ENCODE data around the gene COPB1.

Gene COPB1, protein sequence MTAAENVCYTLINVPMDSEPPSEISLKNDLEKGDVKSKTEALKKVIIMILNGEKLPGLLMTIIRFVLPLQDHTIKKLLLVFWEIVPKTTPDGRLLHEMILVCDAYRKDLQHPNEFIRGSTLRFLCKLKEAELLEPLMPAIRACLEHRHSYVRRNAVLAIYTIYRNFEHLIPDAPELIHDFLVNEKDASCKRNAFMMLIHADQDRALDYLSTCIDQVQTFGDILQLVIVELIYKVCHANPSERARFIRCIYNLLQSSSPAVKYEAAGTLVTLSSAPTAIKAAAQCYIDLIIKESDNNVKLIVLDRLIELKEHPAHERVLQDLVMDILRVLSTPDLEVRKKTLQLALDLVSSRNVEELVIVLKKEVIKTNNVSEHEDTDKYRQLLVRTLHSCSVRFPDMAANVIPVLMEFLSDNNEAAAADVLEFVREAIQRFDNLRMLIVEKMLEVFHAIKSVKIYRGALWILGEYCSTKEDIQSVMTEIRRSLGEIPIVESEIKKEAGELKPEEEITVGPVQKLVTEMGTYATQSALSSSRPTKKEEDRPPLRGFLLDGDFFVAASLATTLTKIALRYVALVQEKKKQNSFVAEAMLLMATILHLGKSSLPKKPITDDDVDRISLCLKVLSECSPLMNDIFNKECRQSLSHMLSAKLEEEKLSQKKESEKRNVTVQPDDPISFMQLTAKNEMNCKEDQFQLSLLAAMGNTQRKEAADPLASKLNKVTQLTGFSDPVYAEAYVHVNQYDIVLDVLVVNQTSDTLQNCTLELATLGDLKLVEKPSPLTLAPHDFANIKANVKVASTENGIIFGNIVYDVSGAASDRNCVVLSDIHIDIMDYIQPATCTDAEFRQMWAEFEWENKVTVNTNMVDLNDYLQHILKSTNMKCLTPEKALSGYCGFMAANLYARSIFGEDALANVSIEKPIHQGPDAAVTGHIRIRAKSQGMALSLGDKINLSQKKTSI

GRCh38 chr11:14499560-14500180 is at the start of gene COPB1:
COPB1 (minus strand) TSS chr11:14499811; CDS start chr11:14498928, 883 bp downstream.
- TF ChIP-seq, protein P1, sequence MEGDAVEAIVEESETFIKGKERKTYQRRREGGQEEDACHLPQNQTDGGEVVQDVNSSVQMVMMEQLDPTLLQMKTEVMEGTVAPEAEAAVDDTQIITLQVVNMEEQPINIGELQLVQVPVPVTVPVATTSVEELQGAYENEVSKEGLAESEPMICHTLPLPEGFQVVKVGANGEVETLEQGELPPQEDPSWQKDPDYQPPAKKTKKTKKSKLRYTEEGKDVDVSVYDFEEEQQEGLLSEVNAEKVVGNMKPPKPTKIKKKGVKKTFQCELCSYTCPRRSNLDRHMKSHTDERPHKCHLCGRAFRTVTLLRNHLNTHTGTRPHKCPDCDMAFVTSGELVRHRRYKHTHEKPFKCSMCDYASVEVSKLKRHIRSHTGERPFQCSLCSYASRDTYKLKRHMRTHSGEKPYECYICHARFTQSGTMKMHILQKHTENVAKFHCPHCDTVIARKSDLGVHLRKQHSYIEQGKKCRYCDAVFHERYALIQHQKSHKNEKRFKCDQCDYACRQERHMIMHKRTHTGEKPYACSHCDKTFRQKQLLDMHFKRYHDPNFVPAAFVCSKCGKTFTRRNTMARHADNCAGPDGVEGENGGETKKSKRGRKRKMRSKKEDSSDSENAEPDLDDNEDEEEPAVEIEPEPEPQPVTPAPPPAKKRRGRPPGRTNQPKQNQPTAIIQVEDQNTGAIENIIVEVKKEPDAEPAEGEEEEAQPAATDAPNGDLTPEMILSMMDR (IDR thresholded peaks at IDR 0.05; ENCODE audit: low read depth, low read length, missing control alignments), result no peak
- DNase-seq (ENCODE audit: low read depth), result peak; percentile 84
- peak within 1 kb of the TSS; percentile 57 for H3K4me3 ChIP-seq (ENCODE audit: low read depth, low read length)
- in situ Hi-C loops (cut with HindIII; ENCODE audit: low sequenced_read_pairs), result no loop called here

- in situ Hi-C loops (cut with HindIII; ENCODE audit: low sequenced_read_pairs), result no loop called here
- DNase-seq (ENCODE audit: low read depth), result no peak
- H3K4me3 ChIP-seq (ENCODE audit: low read depth, low read length), result no peak overlapping the region
- TF ChIP-seq, protein P1 (IDR thresholded peaks at IDR 0.05; ENCODE audit: low read depth, low read length, missing control alignments), result no peak
Measured at GRCh38 chr11:14547440-14547839, 47.8 kb upstream of the COPB1 start.

DNA sequence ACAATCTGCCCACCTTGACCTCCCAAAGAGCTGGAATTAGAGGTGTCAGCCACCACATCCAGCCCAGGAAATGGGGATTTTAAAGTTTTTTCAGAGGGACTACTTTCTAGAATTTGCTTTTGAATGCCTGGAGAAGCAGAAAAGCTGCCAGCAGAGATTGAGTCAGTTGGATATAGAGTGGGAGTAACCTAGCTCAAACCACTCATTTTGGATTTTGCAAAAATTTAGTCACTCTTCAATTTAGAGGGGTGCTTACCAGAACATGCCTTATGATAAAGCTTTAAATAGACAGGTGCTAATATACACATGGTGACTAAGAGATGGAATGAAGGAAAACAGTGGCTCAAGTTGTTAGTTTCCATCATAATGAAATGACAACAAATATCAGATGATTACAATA is 47.1 kb upstream of the COPB1 start:
- no peak for DNase-seq (ENCODE audit: low read depth)
- no peak overlapping the region for H3K4me3 ChIP-seq (ENCODE audit: low read depth, low read length)
- TF ChIP-seq, protein P1 (IDR thresholded peaks at IDR 0.05; ENCODE audit: low read depth, low read length, missing control alignments), result no peak
- in situ Hi-C loops (cut with HindIII; ENCODE audit: low sequenced_read_pairs), result no loop called here

GRCh38 chr11:14544611-14545010 is 45.0 kb upstream of the COPB1 start:
- H3K4me3 ChIP-seq (ENCODE audit: low read depth, low read length), result no peak overlapping the region
- DNase-seq (ENCODE audit: low read depth), result no peak
- TF ChIP-seq, protein P1 (IDR thresholded peaks at IDR 0.05; ENCODE audit: low read depth, low read length, missing control alignments), result no peak
- in situ Hi-C loops (cut with HindIII; ENCODE audit: low sequenced_read_pairs), result no loop called here

DNA sequence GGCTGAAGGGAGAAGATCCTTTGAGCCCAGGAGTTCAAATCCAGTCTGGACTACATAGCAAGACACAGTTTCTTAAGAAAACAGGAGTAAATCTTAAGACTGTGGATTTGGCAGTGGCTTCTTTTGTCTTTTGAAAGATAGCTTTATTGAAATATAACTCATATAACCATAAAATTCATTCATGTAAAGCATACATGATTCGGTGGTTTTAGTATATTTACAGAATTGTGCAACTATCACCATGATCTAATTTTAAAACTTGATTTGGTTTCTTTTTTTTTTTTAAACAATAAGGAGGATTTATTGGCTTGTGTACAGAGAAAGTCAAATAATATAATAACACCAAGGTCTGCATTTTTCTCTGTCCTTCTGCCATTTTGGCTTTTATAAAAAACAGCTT is 43.6 kb upstream of the COPB1 start:
- TF ChIP-seq, protein P1 (IDR thresholded peaks at IDR 0.05; ENCODE audit: low read depth, low read length, missing control alignments), result no peak
- H3K4me3 ChIP-seq (ENCODE audit: low read depth, low read length), result no peak overlapping the region
- DNase-seq (ENCODE audit: low read depth), result no peak
- in situ Hi-C loops (cut with HindIII; ENCODE audit: low sequenced_read_pairs), result no loop called here

- in situ Hi-C loops (cut with HindIII; ENCODE audit: low sequenced_read_pairs), result no loop called here
Measured at GRCh38 chr11:14542324-14542723, 42.7 kb upstream of the COPB1 start.

More at GRCh38 chr11:14542324-14542723, 42.7 kb upstream of the COPB1 start:
- no peak overlapping the region for H3K4me3 ChIP-seq (ENCODE audit: low read depth, low read length)
- TF ChIP-seq, protein P1 (IDR thresholded peaks at IDR 0.05; ENCODE audit: low read depth, low read length, missing control alignments), result no peak
- DNase-seq (ENCODE audit: low read depth), result no peak

Measured in astrocyte of the cerebellum (primary cell).